NOMO-1 treated with dmso at 0.1 percent for 144 hours (cell line): ENCODE data around the gene NIM1K.
"Not testable (repeated sequence)": the region's sequence is repeated elsewhere in the genome, so short reads cannot be mapped to it uniquely, and the experiment has no call there.

Experiments used
- DNase-seq: peaks from one replicate; lab custom pipeline; 2025; ENCODE audit not compliant: unreplicated experiment; lab: John Stamatoyannopoulos, UW

The NIM1K gene

GRCh38 chr5:43191740-43192557 lies at the start of gene NIM1K:
NIM1K (plus strand) TSS chr5:43192225; CDS start chr5:43245776, 53,551 bp downstream.
- DNase-seq = no peak

GRCh38 chr5:43145071-43145470 lies 47.0 kb upstream of the NIM1K start:
- DNase-seq = no peak

GRCh38 chr5:43146958-43147357 lies 45.1 kb upstream of the NIM1K start:
- no peak for DNase-seq

DNA sequence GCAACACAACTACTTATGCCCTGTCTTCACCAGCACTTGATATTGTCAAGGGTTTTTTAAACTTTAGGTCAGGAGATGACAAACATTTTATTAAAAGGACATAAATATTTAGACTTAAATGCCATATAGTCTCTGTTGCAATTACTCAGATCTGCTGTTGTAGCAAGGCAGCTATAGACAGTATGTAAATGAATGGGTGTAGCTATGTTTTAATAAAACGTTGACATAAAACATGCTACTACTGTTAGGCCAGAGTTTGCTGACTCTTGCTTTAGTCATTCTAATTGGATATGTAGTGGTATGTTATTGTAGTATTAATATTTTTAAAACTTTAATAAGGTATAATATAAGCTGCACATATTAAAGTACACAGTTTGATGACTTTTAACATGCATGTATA lies 43.6 kb upstream of the NIM1K start:
- no peak for DNase-seq

DNA sequence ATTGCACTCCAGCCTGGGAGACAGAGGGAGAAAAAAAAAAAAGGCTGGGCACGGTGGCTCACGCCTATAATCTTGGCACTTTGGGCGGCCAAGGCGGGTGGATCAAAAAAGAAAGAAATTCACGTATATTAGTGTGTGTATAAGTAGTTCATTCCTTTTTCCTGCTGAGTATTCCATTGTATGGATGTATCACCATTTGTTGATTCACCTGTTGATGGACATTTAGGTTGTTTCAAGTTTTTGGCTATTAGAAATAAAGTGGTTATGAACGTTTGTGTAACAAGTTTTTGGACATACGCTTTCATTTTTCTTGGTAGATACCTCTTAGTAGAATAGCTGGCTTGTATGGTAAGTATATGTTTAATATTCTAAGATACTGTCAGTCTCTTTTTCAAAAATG lies 42.8 kb upstream of the NIM1K start:
- DNase-seq = no peak

- no peak for DNase-seq
Observed at GRCh38 chr5:43150075-43150474, 42.0 kb upstream of the NIM1K start.

DNA sequence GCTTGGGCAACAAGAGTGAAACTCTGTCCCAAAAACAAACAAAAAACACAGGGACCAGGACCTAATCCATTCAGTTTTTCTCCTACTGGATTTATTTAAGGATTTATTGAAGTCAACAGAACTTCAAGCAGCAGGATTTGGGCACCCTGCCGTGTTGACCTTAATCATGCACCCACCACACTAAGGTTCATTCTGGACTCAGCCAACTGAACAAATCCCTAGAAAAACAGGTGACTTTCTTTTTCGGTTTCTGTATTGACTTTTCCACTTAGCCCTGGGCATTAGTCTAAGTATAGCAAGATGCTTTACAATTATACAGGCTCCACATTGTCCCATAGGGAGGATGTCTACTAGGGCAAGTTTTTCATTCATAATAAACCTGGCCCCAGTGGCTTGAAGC lies 41.3 kb upstream of the NIM1K start:
- DNase-seq = no peak

GRCh38 chr5:43152946-43153345 lies 39.1 kb upstream of the NIM1K start:
- DNase-seq = no peak

GRCh38 chr5:43154469-43154868 lies 37.6 kb upstream of the NIM1K start:
- DNase-seq = no peak

GRCh38 chr5:43155394-43156096 lies 36.5 kb upstream of the NIM1K start:
- no peak for DNase-seq

DNA sequence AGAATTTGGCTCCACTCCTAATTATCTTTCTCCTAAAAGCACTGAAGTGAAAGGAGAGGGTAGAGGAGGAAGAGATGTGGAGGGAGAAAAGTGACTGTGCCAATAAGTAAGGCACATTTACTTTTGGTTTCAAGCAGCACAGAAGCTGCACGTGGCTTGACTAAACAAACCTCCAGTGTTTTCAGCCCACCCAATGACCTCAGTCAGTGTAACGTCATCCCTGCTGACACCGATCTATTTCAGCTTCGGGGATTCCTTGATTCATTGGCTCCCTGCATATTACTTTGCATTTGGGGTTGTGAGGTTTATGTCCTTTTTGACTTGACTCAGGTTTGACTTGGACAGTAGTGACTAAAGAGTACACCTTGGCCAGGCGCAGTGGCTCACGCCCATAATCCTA lies 35.6 kb upstream of the NIM1K start:
- no peak for DNase-seq

GRCh38 chr5:43157068-43157467 lies 35.0 kb upstream of the NIM1K start:
- no peak for DNase-seq

- peak; percentile 76 for DNase-seq
Observed at GRCh38 chr5:43161244-43161643, 30.8 kb upstream of the NIM1K start.

- not testable (repeated sequence) for DNase-seq
Observed at GRCh38 chr5:43164801-43165200, 27.2 kb upstream of the NIM1K start.

GRCh38 chr5:43165323-43165722 lies 26.7 kb upstream of the NIM1K start:
- no peak for DNase-seq

GRCh38 chr5:43168175-43168574 lies 23.9 kb upstream of the NIM1K start:
- DNase-seq = no peak

DNA sequence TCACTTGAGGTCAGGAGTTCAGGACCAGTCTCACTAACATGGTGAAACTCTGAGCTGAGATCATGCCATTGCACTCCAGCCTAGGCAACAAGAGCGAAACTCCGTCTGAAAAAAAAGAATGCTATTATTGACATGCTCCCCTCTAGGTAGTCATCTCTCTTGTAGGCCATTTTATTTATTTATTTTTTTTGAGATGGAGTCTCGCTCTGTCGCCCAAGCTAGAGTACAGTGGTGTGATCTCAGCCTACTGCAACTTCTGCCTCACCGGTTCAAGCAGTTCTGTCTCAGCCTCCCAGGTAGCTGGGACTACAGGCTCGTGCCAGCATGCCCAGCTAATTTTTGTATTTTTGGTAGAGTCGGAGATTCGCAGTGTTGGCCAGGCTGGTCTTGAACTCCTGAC lies 20.6 kb upstream of the NIM1K start:
- DNase-seq = no peak

- DNase-seq = no peak
Observed at GRCh38 chr5:43171926-43172325, 20.1 kb upstream of the NIM1K start.

DNA sequence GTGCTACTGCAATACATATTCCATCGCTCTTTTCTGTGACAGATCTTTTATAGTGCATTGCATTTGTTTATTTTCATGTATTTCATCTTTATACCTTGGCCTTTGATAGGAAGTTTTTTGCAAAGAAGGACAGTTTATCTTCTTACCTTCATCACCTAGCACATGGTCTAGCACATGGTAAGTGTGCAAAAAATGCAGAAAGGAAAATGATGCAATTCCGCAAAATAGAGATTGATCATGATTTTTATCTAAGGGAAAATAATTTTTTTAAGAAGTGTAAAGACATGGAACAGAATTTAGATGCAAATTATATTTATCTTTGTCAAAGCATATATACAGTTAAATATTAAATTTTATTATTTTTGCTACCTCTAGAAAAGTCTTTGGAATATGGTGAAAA lies 19.2 kb upstream of the NIM1K start:
- DNase-seq = no peak

GRCh38 chr5:43174586-43174985 lies 17.4 kb upstream of the NIM1K start:
- DNase-seq = no peak

- no peak for DNase-seq
Observed at GRCh38 chr5:43179836-43180235, 12.2 kb upstream of the NIM1K start.

DNA sequence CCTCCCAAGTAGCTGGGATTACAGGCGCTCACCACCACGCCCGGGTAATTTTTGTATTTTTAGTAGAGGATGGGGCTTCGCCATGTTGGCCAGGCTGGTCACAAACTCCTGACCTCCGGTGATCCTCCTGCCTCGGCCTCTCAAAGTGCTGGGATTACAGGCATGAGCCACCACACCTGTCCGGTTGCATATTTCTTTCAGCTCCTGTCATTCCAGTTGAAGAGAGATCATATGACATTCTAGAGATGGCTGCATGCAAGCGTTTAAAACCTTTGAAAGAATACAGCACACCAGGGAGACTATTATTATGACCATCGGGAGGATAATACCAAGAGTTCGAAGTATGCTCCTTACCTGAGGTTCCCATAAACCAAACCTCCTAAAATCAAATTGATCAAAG lies 9.6 kb upstream of the NIM1K start:
- DNase-seq = no peak

GRCh38 chr5:43183101-43183500 lies 8.9 kb upstream of the NIM1K start:
- not testable (repeated sequence) for DNase-seq
